Pancreas (tissue), 10 donors: ENCODE measurements around the gene DNAJC24. TPM values are rescaled to one million over a fixed set of nuclear protein-coding genes. Genes with fewer than 3 reads are reported as not detected.

Experiments used
- ATAC-seq, 4 donors: fragments of 200-7000 bp; cut with Tn5 transposase; one replicate each; pipeline versions ENCODE4 v1.8.0 to v1.9.1; 2020; ENCODE audit warnings: mild to moderate bottlenecking in 4 of 4, moderate library complexity in 4 of 4
- DNase-seq, 6 donors: peaks; one replicate each; pipeline ENCODE4 v3.0.0-alpha.2; 2020
- FAIRE-seq: peaks from 2 replicates; lab custom pipeline; 2012; peaks lifted over from hg19 to GRCh38; lab: Jason Lieb, UNC
- H3K27ac ChIP-seq, 4 donors: fragments of 200-600 bp; sonication (generic); 1 replicate in 3 of 4; 2 replicates in 1 of 4; pipeline versions ENCODE4 v1.5.0 to v1.8.0; 2020
- H3K27me3 ChIP-seq, 4 donors: fragments of 200-600 bp; one replicate each; pipeline ENCODE4 v1.8.0; 2021
- H3K36me3 ChIP-seq, 3 donors: fragments of 200-600 bp; sonication (generic) in 1 of 3; one replicate each; pipeline versions ENCODE4 v1.5.0 to v1.8.0; 2020 to 2021
- H3K4me1 ChIP-seq, 3 donors: fragments of 200-600 bp; one replicate each; pipeline ENCODE4 v1.8.0; 2021
- H3K4me3 ChIP-seq, 4 donors: fragments of 200-600 bp; sonication (generic) in 2 of 4; one replicate each; pipeline versions ENCODE4 v1.5.0 to v1.8.0; 2020 to 2021
- H3K9me3 ChIP-seq, 4 donors: fragments of 200-600 bp; one replicate each; pipeline ENCODE4 v1.8.0; 2021
- CTCF ChIP-seq, 4 donors: fragments of 200-600 bp; sonication (generic) in 3 of 4; IDR thresholded peaks; one replicate each; pipeline versions ENCODE4 v1.5.0 to v1.8.0; 2021; ENCODE audit warnings: antibody characterized with exemption in 4 of 4
- WGBS, 2 donors: extraction: QIAGEN DNeasy Blood & Tissue Kit; methylation state at CpG; one replicate each; pipeline ENCODE4 v1.1.7; 2013; 5-methylcytosine and 5-hydroxymethylcytosine counted together
- intact Hi-C, 3 donors: fragments of 100-400 bp; cut with DNase I; formaldehyde crosslinking; loops; one replicate each; pipeline versions ENCODE4 v1.11.1 to v1.14.2; 2022
- polyA plus RNA-seq, 2 donors: library from polyadenylated mRNA; stranded (reverse); fragments of 200-250 nt; gene quantifications; one replicate each; pipeline ENCODE4 v1.2.3, GENCODE V29; 2013
- total RNA-seq, 6 donors: library from RNA; stranded (reverse); fragmentation: NEBNext Ultra II Directional in 4 of 6; extraction: Animal tissue kit (Norgen Biotek cat#: 25700) in 4 of 6; gene quantifications; one replicate each; pipeline versions ENCODE4 v1.2.1 to v1.2.4, GENCODE V29; 2021 to 2023
- donor health status: healthy with polysubstance abuse.
- donor health status: DM: no; HTN: no; CAD: no; lungs with moderate emphysema.
- donor health status: DM: no; HTN: no; CAD: no.
- donor health status: control.
- donor health status: control.
- donor health status: Bipolar disorder and iron deficiency.
- donor health status: DM: yes; HTN: yes; CAD: no.
- donor health status: DM: no; HTN: no; CAD: no.
- donor health status: DM: no; HTN: no; CAD: no.
- donor health status: DM: yes; HTN: yes; CAD: no.

The DNAJC24 gene
- total and polyA plus RNA-seq, 8 donors, result 2.8 to 10.7 (median 8.6) TPM

- peaks cover 0 to 6% (median 0%) of the 10 kb centered on the region in 3 donors for H3K36me3 ChIP-seq
- no peaks in the 10 kb centered on the region for H3K4me1 ChIP-seq
- ATAC-seq (no peak), FAIRE-seq (no peak), DNase-seq (no peak)
- no peak overlapping the region for H3K27ac ChIP-seq
- H3K9me3 ChIP-seq, result no peaks in the 10 kb centered on the region
- no peak for TF ChIP-seq CTCF (IDR thresholded peaks at IDR 0.05)
- no peaks in the 10 kb centered on the region for H3K27me3 ChIP-seq
- H3K4me3 ChIP-seq, result no peak overlapping the region
- WGBS, 2 donors, result 95 to 98% methylated on average over 4 of the region's 4 CpGs
- intact Hi-C loops, result no loop called here
These were observed 76.0 kb downstream of the DNAJC24 start for GRCh38 chr11:31445621-31446020.

GRCh38 chr11:31449040-31449439 is 79.4 kb downstream of the DNAJC24 start:
- Histone ChIP-seq H3K27ac (no peak overlapping the region), H3K4me1 (no peaks in the 10 kb centered on the region), H3K4me3 (no peak overlapping the region), H3K36me3 (peaks cover 0 to 9% (median 0%) of the 10 kb centered on the region in 3 donors), H3K27me3 (no peaks in the 10 kb centered on the region), H3K9me3 (no peaks in the 10 kb centered on the region)
- FAIRE-seq (no peak), ATAC-seq (peak in 3 of 4 donors; percentile 18 to 77 (median 25)), DNase-seq (no peak)
- TF ChIP-seq CTCF (IDR thresholded peaks at IDR 0.05), result no peak
- WGBS, 2 donors, result 72 to 77% methylated on average over 2 of the region's 2 CpGs
- intact Hi-C loops, result no loop called here

GRCh38 chr11:31450841-31451240 is 81.2 kb downstream of the DNAJC24 start:
- no peak for TF ChIP-seq CTCF (IDR thresholded peaks at IDR 0.05)
- Histone ChIP-seq H3K36me3 (peaks cover 0 to 9% (median 0%) of the 10 kb centered on the region in 3 donors), H3K9me3 (no peaks in the 10 kb centered on the region), H3K27me3 (no peaks in the 10 kb centered on the region), H3K27ac (no peak overlapping the region), H3K4me3 (no peak overlapping the region), H3K4me1 (no peaks in the 10 kb centered on the region)
- no peak for DNase-seq
- intact Hi-C loops, result no loop called here
- no peak for ATAC-seq
- 84 to 90% methylated on average over 1 of the region's 1 CpG for whole genome bisulfite sequencing, 2 donors
- FAIRE-seq, result no peak

- WGBS, 2 donors, result 93 to 97% methylated on average over 3 of the region's 3 CpGs
- no peaks in the 10 kb centered on the region for H3K27me3 ChIP-seq
- DNase-seq (no peak), FAIRE-seq (no peak), ATAC-seq (no peak)
- H3K4me1 ChIP-seq, result no peaks in the 10 kb centered on the region
- no peak for TF ChIP-seq CTCF (IDR thresholded peaks at IDR 0.05)
- peaks cover 0 to 3% (median 0%) of the 10 kb centered on the region in 4 donors for H3K9me3 ChIP-seq
- no peak overlapping the region for H3K27ac ChIP-seq
- H3K36me3 ChIP-seq, result peaks cover 0 to 3% (median 0%) of the 10 kb centered on the region in 3 donors
- intact Hi-C loops, result no loop called here
- no peak overlapping the region for H3K4me3 ChIP-seq
These were observed 85.5 kb downstream of the DNAJC24 start for GRCh38 chr11:31455177-31455576.

GRCh38 chr11:31464436-31464835 is 94.8 kb downstream of the DNAJC24 start:
- DNase-seq (no peak), FAIRE-seq (no peak)
- intact Hi-C loops, result no loop called here

More at GRCh38 chr11:31464436-31464835, 94.8 kb downstream of the DNAJC24 start:
- no peaks in the 10 kb centered on the region for H3K4me1 ChIP-seq
- 97 to 98% methylated on average over 3 of the region's 3 CpGs for WGBS, 2 donors
- H3K27ac ChIP-seq, result no peak overlapping the region
- ATAC-seq, result no peak
- H3K36me3 ChIP-seq, result no peaks in the 10 kb centered on the region
- H3K27me3 ChIP-seq, result no peaks in the 10 kb centered on the region
- TF ChIP-seq CTCF (IDR thresholded peaks at IDR 0.05), result no peak
- H3K9me3 ChIP-seq, result no peaks in the 10 kb centered on the region
- no peak overlapping the region for H3K4me3 ChIP-seq
